ENCODE results near the gene KCNIP4.

KCNIP4 gene

DNA sequence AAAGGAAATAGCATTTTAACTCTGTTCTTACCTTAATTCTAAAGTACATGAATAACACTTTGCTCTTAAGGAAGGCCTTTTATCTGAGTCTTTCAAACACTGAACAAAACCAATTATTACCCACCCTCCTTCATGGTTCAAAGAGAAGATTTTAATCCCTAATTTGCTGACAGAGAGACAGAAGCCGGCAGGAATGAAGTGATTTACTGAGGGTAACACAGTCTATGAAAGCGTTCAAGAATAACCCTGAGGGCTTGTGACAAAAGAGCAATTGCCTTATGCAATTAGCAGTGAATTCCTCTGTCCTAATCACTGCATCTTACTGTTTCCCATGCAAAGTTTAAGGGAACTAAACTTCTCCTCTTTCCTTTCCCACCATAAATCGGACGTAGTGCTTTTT is 1104.3 kb downstream of the KCNIP4 start:
- Histone ChIP-seq H3K4me1 (ENCODE audit: insufficient read depth, poor library complexity, severe bottlenecking) (peaks cover 18% of the 10 kb centered on the region), H3K9me3 (ENCODE audit: severe bottlenecking) (no peaks in the 10 kb centered on the region), H3K27ac (ENCODE audit: poor library complexity, severe bottlenecking) (no peak overlapping the region), H3K4me3 (ENCODE audit: severe bottlenecking) (no peak overlapping the region), H3K27me3 (ENCODE audit: insufficient read depth, poor library complexity, severe bottlenecking) (no peaks in the 10 kb centered on the region), H3K36me3 (ENCODE audit: low read depth) (no peaks in the 10 kb centered on the region)
- DNase-seq (ENCODE audit: low spot score): no peak
- ATAC-seq (ENCODE audit: low read depth): no peak
- no peak for TF ChIP-seq CTCF (IDR thresholded peaks at IDR 0.05; ENCODE audit: poor library complexity, severe bottlenecking)

GRCh38 chr4:20840648-20841190 is 1107.9 kb downstream of the KCNIP4 start:
- H3K27ac ChIP-seq (ENCODE audit: poor library complexity, severe bottlenecking): peak overlapping the region; percentile 85
- no peak for TF ChIP-seq CTCF (IDR thresholded peaks at IDR 0.05; ENCODE audit: poor library complexity, severe bottlenecking)
- H3K9me3 ChIP-seq (ENCODE audit: severe bottlenecking): no peaks in the 10 kb centered on the region
- peaks cover 18% of the 10 kb centered on the region for H3K4me1 ChIP-seq (ENCODE audit: insufficient read depth, poor library complexity, severe bottlenecking)
- ATAC-seq (ENCODE audit: low read depth) (no peak), DNase-seq (ENCODE audit: low spot score) (no peak)
- no peaks in the 10 kb centered on the region for H3K27me3 ChIP-seq (ENCODE audit: insufficient read depth, poor library complexity, severe bottlenecking)
- no peaks in the 10 kb centered on the region for H3K36me3 ChIP-seq (ENCODE audit: low read depth)
- no peak overlapping the region for H3K4me3 ChIP-seq (ENCODE audit: severe bottlenecking)

GRCh38 chr4:20839957-20840356 is 1108.6 kb downstream of the KCNIP4 start:
- Histone ChIP-seq H3K4me1 (ENCODE audit: insufficient read depth, poor library complexity, severe bottlenecking) (peaks cover 18% of the 10 kb centered on the region), H3K36me3 (ENCODE audit: low read depth) (no peaks in the 10 kb centered on the region), H3K9me3 (ENCODE audit: severe bottlenecking) (no peaks in the 10 kb centered on the region), H3K27ac (ENCODE audit: poor library complexity, severe bottlenecking) (peak overlapping the region; percentile 85), H3K27me3 (ENCODE audit: insufficient read depth, poor library complexity, severe bottlenecking) (no peaks in the 10 kb centered on the region), H3K4me3 (ENCODE audit: severe bottlenecking) (no peak overlapping the region)
- peak; percentile 94 for ATAC-seq (ENCODE audit: low read depth)
- no peak for DNase-seq (ENCODE audit: low spot score)
- no peak for TF ChIP-seq CTCF (IDR thresholded peaks at IDR 0.05; ENCODE audit: poor library complexity, severe bottlenecking)

GRCh38 chr4:20838476-20838875 is 1110.1 kb downstream of the KCNIP4 start:
- Histone ChIP-seq H3K4me3 (ENCODE audit: severe bottlenecking) (no peak overlapping the region), H3K9me3 (ENCODE audit: severe bottlenecking) (no peaks in the 10 kb centered on the region), H3K27me3 (ENCODE audit: insufficient read depth, poor library complexity, severe bottlenecking) (no peaks in the 10 kb centered on the region), H3K36me3 (ENCODE audit: low read depth) (no peaks in the 10 kb centered on the region), H3K4me1 (ENCODE audit: insufficient read depth, poor library complexity, severe bottlenecking) (peaks cover 18% of the 10 kb centered on the region), H3K27ac (ENCODE audit: poor library complexity, severe bottlenecking) (no peak overlapping the region)
- ATAC-seq (ENCODE audit: low read depth) (no peak), DNase-seq (ENCODE audit: low spot score) (no peak)
- no peak for TF ChIP-seq CTCF (IDR thresholded peaks at IDR 0.05; ENCODE audit: poor library complexity, severe bottlenecking)

DNA sequence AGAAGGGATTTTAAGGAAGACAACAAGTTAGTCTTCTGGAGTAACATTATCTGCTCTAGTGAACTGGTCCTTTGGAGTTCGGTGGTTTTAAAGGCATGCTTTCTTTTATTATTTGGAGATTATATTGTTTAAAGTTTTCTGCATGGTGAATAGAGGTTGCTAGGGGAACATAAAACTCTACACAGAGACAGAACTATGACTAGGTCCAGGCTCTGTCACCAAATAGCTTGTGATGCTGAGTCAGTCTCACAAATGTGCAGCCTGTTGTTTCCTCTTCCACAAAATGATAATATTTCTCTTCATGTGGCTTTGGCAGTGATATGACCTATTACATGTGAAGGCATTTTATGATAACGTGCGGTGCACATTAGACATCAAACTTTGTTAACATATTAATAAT is 1115.7 kb downstream of the KCNIP4 start:
- H3K9me3 ChIP-seq (ENCODE audit: severe bottlenecking): no peaks in the 10 kb centered on the region
- no peak overlapping the region for H3K4me3 ChIP-seq (ENCODE audit: severe bottlenecking)
- no peaks in the 10 kb centered on the region for H3K27me3 ChIP-seq (ENCODE audit: insufficient read depth, poor library complexity, severe bottlenecking)
- TF ChIP-seq CTCF (IDR thresholded peaks at IDR 0.05; ENCODE audit: poor library complexity, severe bottlenecking): no peak
- H3K4me1 ChIP-seq (ENCODE audit: insufficient read depth, poor library complexity, severe bottlenecking): no peaks in the 10 kb centered on the region
- DNase-seq (ENCODE audit: low spot score) (no peak), ATAC-seq (ENCODE audit: low read depth) (no peak)
- no peaks in the 10 kb centered on the region for H3K36me3 ChIP-seq (ENCODE audit: low read depth)
- no peak overlapping the region for H3K27ac ChIP-seq (ENCODE audit: poor library complexity, severe bottlenecking)
